Activated CD4-positive, alpha-beta T cell treated with anti-CD3 and anti-CD28 coated beads, Interleukin-2, amount 50 U/mL, for 16 hours (primary cell): ENCODE results near the gene PARP2.
"Not testable (repeated sequence)": the region's sequence is repeated elsewhere in the genome, so short reads cannot be mapped to it uniquely, and the experiment has no call there.

Source experiments
- DNase-seq: peaks from one replicate; pipeline ENCODE4 v3.0.0-alpha.2; 2020

PARP2 gene

DNA sequence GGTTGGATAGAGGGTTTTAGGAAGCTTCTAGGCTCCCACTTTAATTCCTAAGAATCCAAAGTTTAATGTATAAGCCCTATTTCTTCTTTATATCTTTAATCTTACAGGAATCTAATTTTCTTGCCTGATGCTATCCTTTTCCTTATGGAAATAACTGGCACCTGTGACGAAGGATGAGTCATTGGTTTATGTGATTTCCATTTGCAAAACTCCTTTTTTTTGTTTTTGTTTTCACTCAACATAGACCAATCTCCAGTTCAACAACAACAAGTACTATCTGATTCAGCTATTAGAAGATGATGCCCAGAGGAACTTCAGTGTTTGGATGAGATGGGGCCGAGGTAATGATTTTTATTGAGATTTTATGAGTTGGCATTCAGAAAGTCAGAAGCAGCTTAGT, 6.8 kb downstream of the PARP2 start:
- no peak for DNase-seq

DNA sequence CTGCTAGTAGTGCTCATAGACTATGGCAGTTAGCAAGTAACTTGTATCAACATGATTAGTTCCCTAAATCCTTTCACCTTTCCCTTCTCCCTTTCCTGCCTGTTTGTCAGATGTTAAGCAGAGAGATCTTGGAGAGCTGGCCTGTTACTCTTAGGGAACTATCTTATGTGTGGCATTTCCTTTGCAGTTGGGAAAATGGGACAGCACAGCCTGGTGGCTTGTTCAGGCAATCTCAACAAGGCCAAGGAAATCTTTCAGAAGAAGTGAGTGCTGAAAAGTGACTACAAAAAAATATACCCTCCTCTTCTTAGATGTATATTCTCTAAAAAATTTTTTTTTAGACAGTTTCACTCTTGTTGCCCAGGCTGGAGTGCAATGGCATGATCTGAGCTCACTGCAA, 7.4 kb downstream of the PARP2 start:
- DNase-seq, result no peak

DNA sequence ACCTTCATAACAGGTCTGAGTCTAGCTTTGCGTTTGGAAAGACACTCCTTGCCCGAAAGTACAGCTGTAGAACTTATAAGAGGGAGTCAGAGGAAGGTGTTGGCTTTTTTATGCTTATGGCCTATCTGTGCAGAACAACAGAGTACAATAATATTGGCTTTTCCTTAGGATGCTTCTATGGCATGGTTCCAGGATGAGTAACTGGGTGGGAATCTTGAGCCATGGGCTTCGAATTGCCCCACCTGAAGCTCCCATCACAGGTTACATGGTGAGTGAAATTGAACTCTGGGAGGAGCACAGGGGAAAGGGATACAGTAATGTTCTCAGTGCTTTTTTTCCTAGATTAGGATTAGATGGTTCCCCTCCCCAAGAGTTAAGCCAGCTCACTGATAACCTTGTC, 13.0 kb downstream of the PARP2 start:
- DNase-seq, result no peak

DNA sequence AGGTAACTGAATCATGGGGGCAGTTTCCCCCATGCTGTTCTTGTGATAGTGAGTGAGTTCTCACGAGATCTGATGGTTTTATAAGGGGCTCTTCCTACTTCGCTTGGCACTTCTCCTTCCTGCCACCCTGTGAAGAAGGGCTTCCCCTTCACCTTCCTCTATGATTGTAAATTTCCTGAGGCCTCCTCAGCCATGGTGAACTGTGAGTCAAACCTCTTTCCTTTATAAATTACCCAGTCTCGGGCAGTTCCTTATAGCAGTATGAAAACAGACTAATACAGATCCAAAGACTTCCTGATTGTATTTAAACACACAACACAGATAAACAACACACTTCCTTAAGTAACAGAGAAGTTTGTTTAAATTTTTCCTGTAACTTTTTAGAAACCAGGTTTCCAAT, 15.0 kb downstream of the PARP2 start:
- DNase-seq, result not testable (repeated sequence)

DNA sequence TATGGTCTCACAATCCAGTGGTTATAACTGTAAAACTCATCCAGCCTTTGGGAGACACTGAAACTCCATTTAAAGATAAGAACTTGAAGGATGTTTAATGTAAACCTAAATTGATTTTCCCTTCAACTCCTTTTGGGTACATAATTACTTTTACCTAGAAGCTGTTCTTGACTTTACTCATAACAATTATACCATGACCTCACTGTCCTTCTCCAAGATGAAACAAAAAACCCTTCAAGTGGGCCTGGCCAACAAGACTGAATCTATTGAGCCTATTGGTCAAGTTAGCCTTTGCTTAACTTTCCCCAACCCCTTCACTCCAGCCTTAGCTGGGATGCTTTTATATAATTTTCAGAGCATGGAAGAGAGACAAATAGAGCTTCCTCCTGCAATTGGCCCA, 22.5 kb downstream of the PARP2 start:
- peak; percentile 8 for DNase-seq

DNA sequence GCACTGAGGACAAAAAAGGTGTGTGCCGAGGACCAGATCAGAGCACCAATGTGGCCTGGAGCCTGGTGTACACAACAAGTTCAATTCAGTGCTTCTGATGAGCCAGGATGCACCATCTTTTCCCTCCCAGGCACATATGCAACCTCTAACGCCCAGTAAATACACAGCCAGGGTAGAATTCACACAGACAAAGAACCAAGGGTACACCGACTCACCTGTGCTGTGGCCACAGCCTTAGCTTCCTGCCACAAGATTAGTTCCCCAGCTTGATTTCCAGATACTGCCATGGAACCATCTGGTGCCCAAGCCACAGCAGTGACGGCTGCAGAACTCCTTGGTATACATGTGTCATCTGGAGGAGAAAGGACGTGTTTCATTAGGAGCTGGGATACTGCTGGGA, 29.4 kb downstream of the PARP2 start:
- DNase-seq, result no peak

DNA sequence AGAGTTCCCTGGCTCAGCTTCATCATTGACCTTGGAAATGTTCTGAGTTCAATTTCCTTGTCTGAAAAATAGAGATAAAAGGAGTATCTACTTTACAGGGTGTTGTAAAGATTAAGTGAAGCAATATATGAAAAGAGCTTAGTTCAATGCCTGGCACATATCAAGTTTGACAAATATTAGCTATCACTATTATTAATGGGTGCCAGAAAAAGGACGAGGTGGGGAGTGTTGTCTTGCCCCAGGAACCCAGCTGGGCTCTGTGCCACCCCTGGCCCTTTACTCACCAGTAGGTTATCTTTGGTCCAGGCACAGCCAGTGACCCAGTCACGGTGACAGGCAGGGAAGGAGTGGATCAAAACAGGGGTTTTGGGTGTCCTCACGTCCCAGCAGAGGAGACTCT, 32.0 kb downstream of the PARP2 start:
- DNase-seq, result no peak

DNA sequence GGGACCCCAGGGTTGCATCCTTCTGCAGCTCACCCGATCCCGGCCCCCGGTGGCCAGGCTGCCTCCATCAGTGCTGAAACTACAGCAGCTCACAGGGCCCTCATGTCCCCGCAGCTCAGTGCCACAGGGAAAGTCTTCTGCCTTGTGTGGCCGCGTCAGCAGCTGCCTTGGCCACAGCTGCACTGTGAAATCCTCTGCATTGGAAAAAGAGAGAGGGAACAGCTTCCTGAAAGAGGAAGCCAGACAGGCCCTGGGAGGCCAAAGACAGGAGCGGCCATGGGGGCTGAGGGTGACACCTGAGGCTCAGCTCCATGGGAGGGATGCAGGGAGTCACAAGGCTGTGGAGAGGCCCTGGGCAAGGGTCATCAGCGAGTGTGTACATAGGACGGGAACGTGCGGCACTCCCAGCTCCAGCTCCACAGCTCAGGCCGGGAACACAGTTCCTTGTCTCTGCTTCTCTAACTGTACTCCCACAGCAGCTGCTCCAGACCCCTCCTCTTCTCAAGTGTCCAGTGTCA, 32.7 kb downstream of the PARP2 start:
- no peak for DNase-seq

DNA sequence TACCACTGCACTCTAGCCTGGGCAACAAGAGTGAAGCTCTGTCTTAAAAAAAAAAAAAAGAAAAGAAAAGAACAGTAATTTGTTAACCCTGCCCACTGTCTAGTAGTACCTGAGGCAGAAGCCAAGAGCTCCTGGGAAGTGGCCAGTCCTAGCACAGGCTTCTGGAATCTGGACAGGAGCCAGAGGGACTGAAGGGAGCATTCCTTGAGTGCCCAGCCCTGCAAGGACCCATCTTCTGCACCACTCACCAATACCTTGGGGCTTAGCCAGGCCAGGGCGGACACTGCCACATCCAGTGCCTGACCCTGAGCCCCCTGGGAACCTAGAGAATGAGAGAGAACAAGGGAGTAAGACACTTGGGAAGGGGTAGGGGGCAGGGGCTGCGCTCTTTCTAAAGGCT, 33.7 kb downstream of the PARP2 start:
- no peak for DNase-seq

DNA sequence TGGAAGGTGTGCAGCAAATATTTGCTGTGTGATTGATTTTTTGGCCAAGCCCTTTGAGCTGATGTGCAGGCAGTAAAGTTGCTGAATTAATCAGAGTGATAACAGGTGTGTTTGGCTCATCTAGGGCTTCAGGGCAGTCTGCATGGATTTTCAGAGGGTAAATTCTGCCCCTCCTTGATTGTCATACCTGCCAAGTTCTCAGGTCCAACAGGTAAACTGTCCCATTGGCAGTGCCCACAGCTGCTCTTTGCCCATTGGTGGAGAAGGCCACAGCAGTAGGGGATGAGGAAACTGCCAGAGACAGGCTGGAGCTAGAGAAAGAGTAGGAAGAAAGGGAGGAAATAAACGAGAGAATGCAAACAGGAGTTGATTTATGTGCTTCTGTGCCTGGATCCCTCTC, 36.3 kb downstream of the PARP2 start:
- DNase-seq, result no peak

DNA sequence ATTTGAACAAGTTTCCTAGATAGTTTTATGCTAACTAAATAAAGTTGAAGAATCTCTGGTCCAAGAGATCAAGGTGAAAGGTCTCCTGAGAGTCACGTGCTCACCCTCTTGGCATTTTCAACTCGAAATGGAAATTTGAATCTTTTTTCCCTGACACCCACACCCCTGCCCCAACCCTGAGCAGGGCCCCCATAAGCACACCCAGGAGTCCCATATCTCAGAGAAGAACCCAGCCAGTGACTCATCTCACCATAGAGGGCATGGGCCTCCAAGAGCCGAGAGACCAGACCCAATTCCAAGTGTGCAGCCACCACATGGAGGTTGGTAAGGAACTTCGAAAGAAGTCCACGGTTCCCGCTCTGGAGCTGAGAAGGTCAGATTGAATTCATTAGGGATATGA, 37.2 kb downstream of the PARP2 start:
- DNase-seq, result no peak

DNA sequence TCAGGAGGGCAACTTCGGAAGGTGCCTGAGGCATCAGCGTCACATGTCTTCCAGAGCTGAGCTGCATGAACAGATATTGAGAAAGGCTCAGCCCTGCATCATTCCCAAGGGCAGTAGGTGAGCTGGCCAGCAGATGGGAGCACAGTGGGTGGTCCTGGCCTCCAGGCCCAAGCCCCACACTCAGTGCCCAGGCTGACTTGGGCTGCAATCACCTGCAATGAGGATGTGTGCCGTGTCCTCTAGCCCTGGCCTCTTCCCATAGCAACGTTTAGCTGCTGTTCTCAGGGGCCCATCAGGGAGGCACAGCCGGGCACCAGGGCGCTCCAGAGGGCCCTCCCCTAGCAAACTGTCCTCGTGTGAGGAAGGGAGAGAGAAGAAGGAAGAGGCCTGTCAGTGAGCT, 37.9 kb downstream of the PARP2 start:
- no peak for DNase-seq

DNA sequence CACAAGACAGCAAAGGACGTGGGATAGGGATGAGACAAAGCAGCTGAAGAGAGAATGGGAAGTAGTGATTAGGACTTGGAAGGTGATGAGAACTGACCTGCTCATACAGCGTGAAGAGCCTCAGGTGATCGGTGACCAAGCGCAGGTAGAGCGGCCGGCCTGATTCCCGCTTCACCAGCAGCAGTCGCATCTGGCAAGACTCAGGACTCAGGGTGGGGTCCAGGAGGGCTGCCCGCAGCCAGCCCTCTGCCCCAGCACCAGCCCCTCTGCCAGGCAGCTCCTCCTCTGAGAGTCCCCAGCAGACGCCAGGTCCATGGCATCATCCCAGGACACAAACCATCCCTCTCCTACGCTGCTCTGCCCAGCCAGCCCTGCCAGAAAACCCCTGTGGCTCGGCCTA, 39.1 kb downstream of the PARP2 start:
- no peak for DNase-seq

DNA sequence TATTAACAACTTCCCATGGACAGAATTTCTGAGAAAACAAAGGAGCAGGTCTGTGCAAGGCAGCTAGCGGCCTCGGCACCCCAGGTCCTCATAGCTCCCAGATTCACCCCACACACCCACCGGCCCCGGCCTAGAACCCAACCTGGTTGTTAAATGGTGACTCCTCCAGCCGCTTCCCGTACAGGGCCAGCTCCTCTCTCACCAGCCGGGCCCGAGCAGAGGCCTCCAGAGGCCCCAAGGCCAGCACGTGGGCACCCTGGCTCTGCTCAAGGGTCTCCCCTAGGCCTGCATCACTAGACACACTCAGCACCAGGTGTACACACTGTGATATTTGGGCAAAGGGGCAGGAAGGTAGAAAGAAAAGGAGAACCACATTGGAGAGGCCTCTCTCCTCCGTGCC, 39.6 kb downstream of the PARP2 start:
- DNase-seq, result no peak

DNA sequence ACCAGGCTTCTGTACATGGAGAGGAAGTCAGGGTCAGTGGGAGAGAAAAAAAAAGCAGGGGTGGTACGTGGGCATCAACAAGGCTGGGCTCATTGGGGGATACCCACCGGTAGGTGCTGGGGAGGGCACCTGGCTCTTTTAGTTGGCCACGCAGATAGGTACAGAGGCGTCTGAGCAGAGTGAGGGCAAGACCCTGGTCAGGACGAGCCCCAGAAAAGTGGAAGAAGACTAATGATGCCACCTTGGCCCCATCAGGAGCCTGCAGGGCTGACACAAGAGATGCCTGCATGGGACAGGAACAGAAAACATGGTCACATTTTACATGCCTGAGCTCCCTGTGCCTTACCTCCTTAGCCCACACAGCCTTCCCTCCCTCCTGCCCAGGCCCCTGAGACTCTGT, 40.2 kb downstream of the PARP2 start:
- DNase-seq, result no peak

DNA sequence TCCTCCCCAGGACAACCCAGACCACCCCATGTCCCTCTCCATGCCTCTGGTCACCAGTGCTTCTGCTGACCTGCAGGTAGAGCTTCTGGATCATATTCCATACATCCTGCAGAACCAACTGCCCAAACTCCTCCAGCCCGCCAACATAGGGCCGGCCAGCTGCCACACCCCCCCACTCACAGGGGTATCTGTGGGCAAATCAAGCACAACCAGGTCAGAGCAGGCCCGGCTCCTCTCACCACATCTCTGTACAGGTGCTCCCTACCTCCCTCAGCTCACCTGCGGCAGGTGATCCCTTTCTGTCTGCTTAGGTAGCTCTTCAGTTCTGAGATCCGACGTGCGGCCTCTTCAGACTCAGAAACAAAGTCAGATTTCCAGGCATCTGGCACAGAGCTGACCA, 40.9 kb downstream of the PARP2 start:
- DNase-seq, result no peak

DNA sequence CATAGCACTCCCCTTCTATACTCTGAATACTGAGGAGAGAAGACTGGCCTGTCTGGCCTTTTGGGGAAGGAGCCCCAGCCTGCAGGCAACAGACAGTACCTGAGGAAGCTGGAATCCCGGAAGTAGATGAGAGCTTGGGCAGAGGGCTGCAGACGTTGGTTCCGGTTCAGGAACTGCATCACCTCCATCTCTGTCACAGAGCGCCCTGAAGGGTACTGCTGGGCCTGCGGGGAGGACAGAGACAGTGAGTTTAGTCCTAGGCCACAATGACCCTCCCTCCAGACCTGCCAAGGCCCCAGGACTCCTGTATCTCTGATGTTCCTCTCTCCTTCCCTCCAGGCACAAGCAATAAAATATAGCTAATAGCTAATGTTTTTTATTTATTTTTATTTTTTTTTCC, 41.5 kb downstream of the PARP2 start:
- no peak for DNase-seq

DNA sequence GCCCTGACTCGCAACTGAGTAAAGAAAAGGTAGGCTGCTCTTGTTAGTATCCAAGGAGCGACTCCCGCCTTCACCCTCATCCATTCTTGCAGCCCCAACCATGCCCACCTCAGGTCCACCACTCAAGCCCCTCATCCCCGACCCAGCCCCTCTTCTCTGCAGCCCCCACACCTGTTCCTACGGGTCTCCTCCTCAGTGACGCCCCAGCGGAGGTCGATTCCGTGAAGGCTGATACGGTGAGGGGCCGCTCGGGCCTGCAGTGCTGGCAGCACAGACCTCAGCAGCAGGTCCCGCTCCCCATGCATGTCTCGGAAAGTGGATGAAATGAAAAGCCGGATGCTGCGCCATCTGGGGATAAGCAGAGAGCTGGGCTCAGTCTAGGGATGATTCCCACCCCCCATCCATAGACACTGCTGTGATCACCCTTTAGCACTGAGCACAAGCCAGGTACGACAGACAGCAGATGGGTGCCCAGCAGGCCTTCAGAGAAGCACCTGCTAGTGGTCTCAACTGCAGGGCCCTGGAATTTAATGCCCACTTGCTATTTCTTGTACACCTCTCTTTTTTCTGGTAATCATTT, 42.9 kb downstream of the PARP2 start:
- DNase-seq, result no peak

DNA sequence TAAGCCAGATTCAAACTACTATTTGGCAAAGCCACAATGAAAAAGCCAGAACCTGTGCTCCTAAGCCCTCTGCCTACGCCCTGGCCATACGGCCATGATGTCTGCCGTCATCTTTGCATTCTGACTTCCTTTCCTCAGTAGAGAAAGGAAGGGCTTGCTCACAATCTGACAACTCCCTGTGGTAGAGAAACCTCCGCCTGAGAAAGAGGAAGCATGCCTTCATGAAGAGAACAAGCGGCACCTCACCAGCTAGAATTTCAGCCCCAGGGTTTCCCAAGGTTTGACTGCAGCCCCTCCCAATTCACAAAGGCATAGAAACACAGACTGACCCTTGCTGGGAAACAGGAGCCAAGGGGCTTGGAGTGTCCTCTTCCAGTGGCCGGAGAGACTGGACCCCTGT, 44.1 kb downstream of the PARP2 start:
- no peak for DNase-seq

DNA sequence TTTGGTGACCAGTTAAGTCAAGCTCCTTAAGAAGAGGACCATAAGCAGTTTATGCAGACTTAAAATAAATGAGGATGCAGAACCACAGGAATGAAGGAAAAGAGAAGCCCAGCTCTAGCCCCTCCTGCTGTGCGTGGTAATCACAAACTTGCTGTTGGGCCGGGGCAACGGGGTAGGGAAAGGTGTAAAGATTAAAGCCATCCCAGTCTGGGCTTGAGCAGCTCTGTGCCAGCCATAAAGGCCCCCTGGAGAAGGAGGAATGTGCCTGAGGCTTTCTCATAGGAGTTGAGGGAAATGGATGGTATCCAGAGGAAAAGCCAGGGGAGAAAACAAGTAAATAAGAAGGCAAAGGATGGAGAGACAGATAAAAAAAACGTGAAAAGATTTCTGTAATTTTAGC, 44.7 kb downstream of the PARP2 start:
- DNase-seq, result no peak

DNA sequence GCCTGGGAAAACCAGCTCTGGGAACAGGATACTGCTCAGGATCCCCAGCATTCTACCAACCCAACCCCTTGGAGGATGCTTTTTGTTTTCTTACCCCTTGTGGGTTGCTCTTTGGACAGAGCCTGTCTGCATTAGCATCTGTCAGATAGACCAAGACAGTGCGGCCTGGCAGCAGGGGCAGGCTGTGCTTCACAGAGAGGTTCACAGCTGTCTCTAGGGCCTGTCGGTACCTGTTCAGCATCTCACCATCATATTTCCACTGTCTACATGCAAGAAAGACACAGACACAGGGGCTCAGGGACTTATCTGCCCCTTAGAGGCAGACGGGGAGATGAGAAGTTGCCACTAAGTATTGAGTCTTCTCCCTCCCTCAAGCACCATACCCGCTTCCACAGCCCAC, 48.1 kb downstream of the PARP2 start:
- DNase-seq, result no peak

DNA sequence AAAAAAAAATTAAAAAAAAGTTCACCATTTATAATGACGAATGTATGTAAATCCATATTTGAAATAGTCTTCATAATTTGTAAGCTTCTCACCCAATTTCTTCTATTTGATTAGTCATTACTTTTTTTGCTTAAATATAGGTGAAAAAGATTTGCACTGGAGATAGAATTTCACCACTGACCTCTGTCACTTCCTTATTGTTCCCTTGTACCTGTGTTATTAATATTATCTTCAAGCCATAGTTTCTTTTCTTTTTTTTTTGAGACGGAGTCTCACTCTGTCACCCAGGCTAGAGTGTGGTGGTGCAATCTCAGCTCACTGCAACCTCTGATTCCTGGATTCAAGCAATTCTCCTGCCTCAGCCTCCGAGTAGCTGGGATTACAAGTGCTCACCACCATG, 54.1 kb downstream of the PARP2 start:
- no peak for DNase-seq

DNA sequence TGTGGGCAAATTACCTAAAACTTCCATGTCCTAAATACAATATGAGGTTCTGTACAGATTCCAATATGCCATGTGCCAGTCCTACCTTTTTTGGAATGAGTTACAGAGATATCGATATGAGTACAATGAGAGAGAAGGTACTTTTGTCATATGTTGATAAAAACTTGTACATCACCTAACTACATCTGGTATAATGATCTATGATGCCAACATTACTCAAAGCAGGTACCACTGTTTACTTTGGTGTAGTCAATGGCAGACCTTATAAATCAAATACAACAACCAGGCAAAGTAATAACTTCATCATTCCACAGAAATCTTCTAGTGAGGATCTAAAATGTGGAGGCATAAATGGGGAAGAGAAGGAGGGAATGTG, 57.1 kb downstream of the PARP2 start:
- peak; percentile 2 for DNase-seq

DNA sequence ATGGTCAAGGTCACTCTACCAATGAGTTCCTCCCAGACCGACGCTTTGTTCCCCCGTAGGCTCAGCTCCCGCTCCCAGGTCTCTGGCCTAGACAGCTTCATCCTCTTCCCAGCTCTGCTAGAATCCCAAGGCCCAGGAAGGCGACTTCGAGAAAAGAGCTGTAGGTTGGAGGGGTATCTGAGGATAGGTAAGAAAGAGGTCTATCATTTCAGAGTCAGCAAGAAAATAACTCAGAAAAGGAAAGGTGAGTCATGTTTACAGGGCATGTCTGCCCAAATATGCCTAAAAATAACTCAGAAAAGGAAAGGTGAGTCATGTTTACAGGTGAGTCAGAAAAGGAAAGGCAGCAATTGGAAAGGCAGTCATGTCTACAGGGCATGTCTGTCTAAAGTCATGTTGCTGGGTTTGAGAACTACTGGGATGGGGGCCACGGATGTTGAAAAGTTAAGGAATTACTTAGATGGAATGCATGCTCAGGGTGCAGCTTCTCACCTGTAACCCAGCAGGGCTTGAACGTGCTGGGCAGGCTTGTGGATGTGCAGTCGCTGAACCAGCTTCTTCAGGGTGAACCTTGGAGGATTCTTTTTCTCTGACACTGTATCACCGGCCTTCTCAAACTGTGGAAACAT, 57.6 kb downstream of the PARP2 start:
- peak; percentile 82 for DNase-seq

DNA sequence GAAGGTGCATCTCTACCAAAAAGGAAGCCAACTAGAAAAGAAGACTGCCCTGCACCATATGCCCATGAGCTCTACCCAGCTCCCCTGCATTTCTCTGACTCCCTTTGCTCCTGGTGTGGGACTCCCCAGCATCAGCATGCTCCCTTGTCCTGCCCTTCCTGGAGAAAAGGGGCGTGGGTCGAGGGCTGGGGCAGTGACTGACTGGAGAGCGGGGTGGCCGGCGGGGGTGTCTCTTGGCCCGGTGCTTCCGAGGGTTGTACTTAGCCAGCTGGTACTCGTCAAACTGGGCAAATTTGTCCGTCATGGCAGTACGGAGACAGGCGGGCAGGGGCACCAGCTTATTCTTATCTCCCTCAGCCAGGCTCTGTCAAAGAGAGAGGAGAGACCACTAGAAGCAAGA, 60.1 kb downstream of the PARP2 start:
- no peak for DNase-seq
